GM10248 (cell line): ENCODE data around the gene ANO2.
"Not testable (repeated sequence)": the region's sequence is repeated elsewhere in the genome, so short reads cannot be mapped to it uniquely, and the experiment has no call there.

Source experiments
- CTCF ChIA-PET: fragments of 300-600 bp; sonication (Branson Sonifier 250); formaldehyde crosslinking; extraction: SDS; loops from one replicate; lab custom pipeline; 2021; ENCODE audit warnings: antibody characterized with exemption; lab: Yijun Ruan, JAX
- POLR2A ChIA-PET: fragments of 350-650 bp; sonication (Branson Sonifier 250); formaldehyde crosslinking; extraction: SDS; loops from one replicate; lab custom pipeline; 2020; ENCODE audit warnings: antibody characterized with exemption; lab: Yijun Ruan, JAX
- DNase-seq: peaks from one replicate; pipeline ENCODE4 v3.0.0; 2012; ENCODE audit errors: extremely low spot score
- CTCF ChIP-seq: IDR thresholded peaks from 2 replicates; pipeline ENCODE4 v1.5.1; 2012; ENCODE audit warnings: mild to moderate bottlenecking, low read depth; ENCODE audit errors: extremely low read depth, missing control alignments, control extremely low read depth

Gene ANO2

DNA sequence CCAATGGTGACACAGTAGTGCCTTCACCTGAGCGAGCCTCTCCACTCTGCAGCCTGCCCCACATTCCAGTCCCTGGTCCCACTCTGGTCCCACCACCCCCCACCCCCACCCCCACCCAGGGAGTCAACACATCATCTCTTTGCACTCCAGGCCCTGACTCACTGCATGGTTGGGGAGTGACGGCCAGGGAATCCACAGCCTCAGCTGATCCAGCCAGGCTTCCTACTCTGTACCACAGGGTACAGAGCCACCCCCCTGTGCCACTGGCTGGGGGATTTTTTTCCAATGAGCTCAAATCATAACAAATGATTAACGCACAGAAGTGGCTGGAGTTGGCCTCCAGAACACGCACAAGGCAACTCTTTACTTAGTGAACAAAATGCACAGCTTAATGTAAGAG lies 279.4 kb downstream of the ANO2 start:
- POLR2A ChIA-PET: no interaction called here

GRCh38 chr12:5661811-5662210 lies 283.2 kb downstream of the ANO2 start:
- DNase-seq: no peak
- ChIA-PET POLR2A (no interaction called here), CTCF (interaction anchor here (0.9 kb wide), 1 partner anchor 11 kb away, joined by 3 read pairs; no protein-coding TSS in a partner anchor)
- no peak for TF ChIP-seq CTCF

More for the DNA sequence above, 279.4 kb downstream of the ANO2 start:
- TF ChIP-seq CTCF: no peak
- CTCF ChIA-PET: no interaction called here
- DNase-seq: no peak

DNA sequence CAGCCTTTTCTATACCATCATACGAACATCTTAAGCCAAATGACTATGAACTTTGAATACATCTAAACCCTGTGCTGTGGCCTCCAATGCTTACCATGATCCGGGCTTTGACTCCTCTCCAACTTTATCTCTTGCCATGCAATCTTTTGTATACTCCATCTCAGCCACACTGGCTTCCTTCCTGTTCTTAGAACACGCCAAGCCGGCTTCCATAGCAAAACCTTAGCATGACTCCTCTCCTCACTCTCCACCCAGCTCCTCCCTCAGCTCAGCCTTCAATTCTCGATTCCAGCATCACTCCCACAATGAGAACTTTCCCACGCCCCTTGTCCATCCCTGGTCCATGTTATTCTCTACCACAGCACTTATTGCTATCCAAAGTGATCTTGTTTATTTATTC lies 284.8 kb downstream of the ANO2 start:
- POLR2A ChIA-PET: no interaction called here
- CTCF ChIA-PET: interaction anchor here (0.7 to 1.1 kb wide), 2 partner anchors 9 to 11 kb away, joined by 3 to 5 read pairs; no protein-coding TSS in a partner anchor
- DNase-seq: no peak
- no peak for TF ChIP-seq CTCF

DNA sequence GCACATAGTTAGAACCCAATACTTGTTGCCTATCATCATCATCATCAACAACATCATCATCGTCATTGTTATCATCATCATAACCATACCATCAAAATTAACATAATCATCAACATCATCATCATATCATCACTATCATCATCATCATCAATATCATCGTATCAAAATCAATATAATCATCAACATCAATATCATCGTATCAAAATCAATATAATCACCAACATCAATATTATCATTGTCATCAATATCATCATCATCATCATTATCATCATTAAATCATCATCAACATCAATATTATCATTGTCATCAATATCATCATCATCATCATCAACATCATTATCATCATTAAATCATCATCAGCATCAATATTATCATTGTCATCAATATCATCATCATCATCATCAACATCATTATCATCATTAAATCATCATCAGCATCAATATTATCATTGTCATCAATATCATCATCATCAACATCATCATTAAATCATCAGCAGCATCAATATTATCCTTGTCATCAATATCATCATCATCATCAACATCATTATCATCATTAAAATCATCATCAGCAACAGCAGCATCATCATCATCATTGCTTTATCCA lies 286.6 kb downstream of the ANO2 start:
- POLR2A ChIA-PET, CTCF ChIA-PET, DNase-seq: not testable (repeated sequence)

DNA sequence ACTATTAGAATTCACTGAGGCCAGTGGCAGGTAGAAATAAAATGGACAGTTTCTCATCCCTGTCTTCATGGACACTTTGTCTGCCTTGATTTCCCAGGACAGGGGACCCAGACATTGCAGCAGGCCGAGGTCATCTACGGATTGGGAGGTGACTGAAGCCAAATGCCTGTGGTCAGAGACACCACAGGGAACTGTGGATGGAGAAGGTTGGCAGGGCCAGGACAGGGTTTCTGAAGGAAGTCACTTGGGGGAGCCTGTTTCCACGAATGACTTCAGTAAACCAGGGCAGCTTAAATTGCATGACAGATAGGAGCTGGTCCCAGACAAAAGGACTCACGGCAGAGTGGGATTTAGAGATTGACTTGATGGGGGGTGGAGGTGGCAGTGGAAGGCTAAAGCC lies 288.2 kb downstream of the ANO2 start:
- ChIA-PET CTCF (no interaction called here), POLR2A (no interaction called here)
- TF ChIP-seq CTCF: no peak
- no peak for DNase-seq

GRCh38 chr12:5655120-5655519 lies 289.9 kb downstream of the ANO2 start:
- CTCF ChIA-PET: no interaction called here
- DNase-seq: no peak
- POLR2A ChIA-PET: no interaction called here
- no peak for TF ChIP-seq CTCF

DNA sequence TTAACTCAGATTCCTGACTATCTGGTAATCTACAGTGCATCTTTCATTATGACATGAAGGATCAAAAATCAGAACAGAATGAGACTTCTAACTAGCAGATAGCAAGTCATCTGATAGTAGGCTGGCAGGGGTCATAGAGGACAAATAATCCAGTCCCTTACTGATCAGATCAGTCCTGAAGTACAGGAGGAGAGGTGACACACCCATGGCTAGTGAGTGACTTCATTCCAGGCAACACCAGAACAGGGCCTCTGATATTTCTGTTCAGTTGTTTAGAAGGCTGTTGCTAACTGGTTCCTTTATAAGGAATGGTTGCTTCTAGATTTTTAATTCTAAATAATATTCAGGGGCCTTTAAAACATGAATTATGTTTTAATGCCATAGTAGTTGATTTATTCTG lies 291.0 kb downstream of the ANO2 start:
- no peak for DNase-seq
- ChIA-PET CTCF (no interaction called here), POLR2A (no interaction called here)
- TF ChIP-seq CTCF: no peak
